Loucy (cell line): ENCODE data around the gene CAPN10.

Source experiments
- H2AFZ ChIP-seq: fragments of 200-600 bp; sonication (generic); 2 replicates; pipeline ENCODE4 v1.6.0; 2016; ENCODE audit warnings: antibody characterized with exemption, mild to moderate bottlenecking, low read length, moderate library complexity
- H3F3A ChIP-seq: fragments of 200-600 bp; 2 replicates; pipeline ENCODE4 v1.6.0; 2016; ENCODE audit warnings: antibody characterized with exemption, low read depth, mild to moderate bottlenecking
- H3K27me3 ChIP-seq: fragments of 200-600 bp; sonication (generic); 2 replicates; pipeline ENCODE4 v1.6.1; 2014; ENCODE audit warnings: low read length, mild to moderate bottlenecking; ENCODE audit not compliant: insufficient read depth, poor library complexity, severe bottlenecking
- H3K36me3 ChIP-seq: fragments of 200-600 bp; sonication (generic); 2 replicates; pipeline ENCODE4 v1.6.1; 2016; ENCODE audit warnings: low read length; ENCODE audit not compliant: insufficient read depth
- H3K4me1 ChIP-seq: fragments of 200-600 bp; sonication (generic); 2 replicates; pipeline ENCODE4 v1.5.1; 2014; ENCODE audit warnings: low read length, mild to moderate bottlenecking; ENCODE audit not compliant: insufficient read depth, poor library complexity, severe bottlenecking
- H3K4me2 ChIP-seq: fragments of 200-600 bp; sonication (generic); 2 replicates; pipeline ENCODE4 v1.6.0; 2014; ENCODE audit warnings: antibody characterized with exemption, low read length, low read depth, mild to moderate bottlenecking; ENCODE audit not compliant: poor library complexity, severe bottlenecking
- H3K4me3 ChIP-seq: fragments of 200-600 bp; sonication (generic); 2 replicates; pipeline ENCODE4 v1.5.1; 2014; ENCODE audit warnings: low read length, mild to moderate bottlenecking, mixed read lengths; ENCODE audit not compliant: poor library complexity, severe bottlenecking
- H3K79me2 ChIP-seq: fragments of 200-600 bp; sonication (generic); 2 replicates; pipeline ENCODE4 v1.6.1; 2014; ENCODE audit warnings: low read length; ENCODE audit not compliant: insufficient read depth
- H3K9ac ChIP-seq: fragments of 200-600 bp; sonication (generic); 2 replicates; pipeline ENCODE4 v1.6.0; 2014; ENCODE audit warnings: mild to moderate bottlenecking, low read depth, low read length, moderate library complexity; ENCODE audit not compliant: poor library complexity, severe bottlenecking
- H3K9me2 ChIP-seq: fragments of 200-600 bp; sonication (generic); replicated peaks from 2 replicates; pipeline ENCODE4 v1.6.1; 2016; ENCODE audit warnings: low read depth, low read length, mixed read lengths
- H3K9me3 ChIP-seq: fragments of 200-600 bp; sonication (generic); 2 replicates; pipeline ENCODE4 v1.6.1; 2014; ENCODE audit warnings: mild to moderate bottlenecking, antibody characterized with exemption, low read length, low read depth; ENCODE audit not compliant: insufficient read depth
- H4K20me1 ChIP-seq: fragments of 200-600 bp; sonication (generic); 2 replicates; pipeline ENCODE4 v1.6.0; 2014; ENCODE audit warnings: antibody characterized with exemption, low read length, mild to moderate bottlenecking; ENCODE audit not compliant: insufficient read depth, poor library complexity, severe bottlenecking
- CTCF ChIP-seq: fragments of 200-600 bp; sonication (generic); conservative IDR thresholded peaks from 2 replicates; pipeline ENCODE4 v1.5.1; 2014; ENCODE audit warnings: mild to moderate bottlenecking, antibody characterized with exemption, low read length
- EZH2phosphoT487 ChIP-seq: fragments of 200-600 bp; IDR thresholded peaks from 2 replicates; pipeline ENCODE4 v1.6.1; 2018; ENCODE audit warnings: antibody characterized with exemption, mild to moderate bottlenecking, moderate library complexity, borderline replicate concordance

CAPN10 gene

DNA sequence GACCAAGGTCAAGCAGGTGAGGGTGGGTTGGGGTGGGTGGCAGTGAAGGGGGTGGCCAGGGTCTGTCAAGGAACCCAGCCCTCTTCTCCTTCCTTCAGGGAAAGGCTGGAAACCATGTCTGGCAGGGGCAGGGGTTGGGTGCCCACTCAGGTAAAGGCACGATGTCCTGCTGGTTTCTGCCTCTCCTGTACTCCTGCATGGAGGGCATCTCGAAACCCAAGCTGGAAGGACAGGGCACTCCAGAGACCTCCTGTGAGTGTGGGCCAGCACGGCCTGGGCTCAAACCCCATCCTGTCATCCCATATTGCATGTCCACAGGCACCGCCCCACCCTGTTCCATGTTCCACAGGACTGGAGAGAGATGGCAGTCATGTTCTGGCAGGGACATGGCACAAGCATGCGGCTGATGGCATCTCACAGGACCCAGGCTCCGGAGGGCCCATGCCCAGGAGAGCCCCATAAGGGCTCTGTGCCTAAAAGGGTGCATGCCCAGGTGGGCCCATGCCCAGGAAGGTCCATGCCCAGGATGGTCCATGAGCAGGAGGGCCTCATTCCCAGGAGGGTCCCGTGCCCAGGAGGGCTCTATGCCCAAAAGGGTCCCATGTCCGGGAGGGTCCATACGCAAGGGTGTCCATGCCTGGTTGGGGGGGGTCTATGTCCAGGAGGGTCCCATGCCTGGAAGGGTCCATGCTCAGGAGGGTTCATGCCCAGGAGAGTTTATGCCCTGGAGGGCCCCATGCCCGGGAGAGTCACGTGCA is 45.2 kb downstream of the CAPN10 start:
- Histone ChIP-seq H3K4me3 (no peak overlapping the region), H3F3A (no peaks in the 10 kb centered on the region), H3K9ac (no peak overlapping the region), H3K79me2 (no peaks in the 10 kb centered on the region), H3K9me2 (no peaks in the 10 kb centered on the region), H3K36me3 (no peaks in the 10 kb centered on the region), H3K4me2 (no peak overlapping the region), H2AFZ (no peak overlapping the region), H4K20me1 (no peaks in the 10 kb centered on the region), H3K27me3 (no peaks in the 10 kb centered on the region), H3K4me1 (peaks cover 4% of the 10 kb centered on the region), H3K9me3 (peaks cover 17% of the 10 kb centered on the region; the same call in 1 of the 2 replicates)
- TF ChIP-seq CTCF: no peak
- TF ChIP-seq EZH2phosphoT487: no peak

DNA sequence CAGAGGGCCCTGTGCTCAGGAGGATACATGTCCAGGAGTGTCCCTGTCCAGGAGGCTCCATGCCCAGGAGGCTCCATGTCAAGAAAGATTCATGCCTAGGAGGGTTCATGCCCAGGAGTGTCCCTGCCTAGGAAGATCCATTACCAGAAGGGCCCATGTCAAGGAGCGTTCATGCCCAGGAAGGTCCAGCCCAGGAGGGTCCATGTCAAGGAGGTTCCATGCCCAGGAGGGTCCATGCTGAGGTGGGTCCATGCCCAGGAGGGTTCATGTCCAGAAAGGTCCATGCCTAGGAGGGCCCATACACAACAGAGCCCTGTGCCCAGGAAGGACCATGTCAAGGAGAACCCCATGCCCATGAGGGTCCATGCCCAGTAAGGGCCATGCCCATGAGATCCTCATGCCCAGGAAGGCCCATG is 45.8 kb downstream of the CAPN10 start:
- Histone ChIP-seq H3K9me2 (no peaks in the 10 kb centered on the region), H3K4me3 (no peak overlapping the region), H3K27me3 (no peaks in the 10 kb centered on the region), H2AFZ (no peak overlapping the region), H3K9me3 (peaks cover 19% of the 10 kb centered on the region; the same call in 1 of the 2 replicates), H3K36me3 (no peaks in the 10 kb centered on the region), H4K20me1 (no peaks in the 10 kb centered on the region), H3K9ac (no peak overlapping the region), H3K79me2 (no peaks in the 10 kb centered on the region), H3K4me1 (no peaks in the 10 kb centered on the region), H3F3A (no peaks in the 10 kb centered on the region), H3K4me2 (no peak overlapping the region)
- TF ChIP-seq EZH2phosphoT487: no peak
- no peak for TF ChIP-seq CTCF

DNA sequence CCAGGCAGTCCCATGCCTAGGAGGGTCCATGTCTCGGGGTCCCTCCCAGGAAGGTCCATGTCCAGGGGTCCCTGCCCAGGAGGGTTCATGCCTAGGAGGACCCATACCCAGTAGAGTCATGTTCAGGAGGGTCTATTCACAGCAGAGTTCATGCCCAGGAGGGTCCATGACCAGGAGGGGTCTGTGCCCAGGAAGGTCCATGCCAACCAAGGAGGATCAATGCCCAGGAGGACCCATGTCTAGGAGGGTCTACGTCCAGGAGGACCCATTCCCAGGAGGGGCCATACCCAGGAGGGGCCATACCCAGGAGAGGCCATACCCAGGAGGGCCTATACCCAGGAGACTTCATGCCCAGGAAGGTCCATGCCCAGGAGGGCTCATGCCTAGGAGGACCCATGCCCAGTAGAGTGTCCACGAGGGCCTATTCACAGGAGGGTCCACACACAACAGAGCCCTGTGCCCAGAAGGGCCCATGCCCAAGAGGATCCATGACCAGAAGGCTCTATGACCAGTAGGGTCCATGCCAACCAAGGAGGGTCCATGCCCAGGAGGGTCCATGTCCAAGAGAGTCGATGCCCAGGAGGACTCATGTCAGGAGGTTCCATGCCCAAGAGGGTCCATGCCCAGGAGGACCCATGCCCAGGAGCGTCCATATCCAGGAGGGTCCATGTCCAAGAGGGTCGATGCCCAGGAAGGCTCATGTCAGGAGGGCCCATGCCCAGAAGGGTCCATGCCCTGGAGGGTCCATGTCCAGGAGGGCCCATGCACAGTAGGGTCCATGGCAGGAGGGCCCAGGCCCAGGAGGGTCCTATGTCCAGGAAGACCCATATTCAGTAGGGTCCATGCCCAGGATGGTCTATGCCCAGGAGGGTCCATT is 48.8 kb downstream of the CAPN10 start:
- H3K79me2 ChIP-seq: no peaks in the 10 kb centered on the region
- no peaks in the 10 kb centered on the region for H3K27me3 ChIP-seq
- H3K9me2 ChIP-seq: no peaks in the 10 kb centered on the region
- H3K9me3 ChIP-seq: peaks cover 21% of the 10 kb centered on the region; the same call in 1 of the 2 replicates
- H3K9ac ChIP-seq: no peak overlapping the region
- no peaks in the 10 kb centered on the region for H4K20me1 ChIP-seq
- H3K4me2 ChIP-seq: no peak overlapping the region
- H3K36me3 ChIP-seq: no peaks in the 10 kb centered on the region
- TF ChIP-seq EZH2phosphoT487 (no peak), CTCF (no peak)
- H3F3A ChIP-seq: no peaks in the 10 kb centered on the region
- H3K4me1 ChIP-seq: no peaks in the 10 kb centered on the region
- no peak overlapping the region for H2AFZ ChIP-seq
- H3K4me3 ChIP-seq: no peak overlapping the region
